ENCODE data around the gene EPC2.

Gene EPC2

GRCh38 chr2:148810081-148810480 is 165.5 kb downstream of the EPC2 start:
- no peak for DNase-seq (ENCODE audit: low spot score)

- peak; percentile 29 for DNase-seq (ENCODE audit: low spot score)
These were observed 167.8 kb downstream of the EPC2 start for GRCh38 chr2:148812306-148812705.

GRCh38 chr2:148813603-148814065 is 169.1 kb downstream of the EPC2 start:
- DNase-seq (ENCODE audit: low spot score), result no peak

GRCh38 chr2:148814143-148814859 is 169.8 kb downstream of the EPC2 start:
- DNase-seq (ENCODE audit: low spot score), result no peak

GRCh38 chr2:148814860-148815419 is 170.4 kb downstream of the EPC2 start:
- no peak for DNase-seq (ENCODE audit: low spot score)

GRCh38 chr2:148816176-148816575 is 171.6 kb downstream of the EPC2 start:
- no peak for DNase-seq (ENCODE audit: low spot score)

- DNase-seq (ENCODE audit: low spot score), result peak; percentile 42
These were observed 172.7 kb downstream of the EPC2 start for GRCh38 chr2:148817210-148817708.

- DNase-seq (ENCODE audit: low spot score), result no peak
These were observed 174.6 kb downstream of the EPC2 start for GRCh38 chr2:148819019-148819585.

- DNase-seq (ENCODE audit: low spot score), result no peak
These were observed 179.6 kb downstream of the EPC2 start for GRCh38 chr2:148824190-148824589.

- no peak for DNase-seq (ENCODE audit: low spot score)
These were observed 182.2 kb downstream of the EPC2 start for GRCh38 chr2:148826791-148827190.

- no peak for DNase-seq (ENCODE audit: low spot score)
These were observed 184.4 kb downstream of the EPC2 start for GRCh38 chr2:148828941-148829340.

GRCh38 chr2:148829618-148830017 is 185.1 kb downstream of the EPC2 start:
- DNase-seq (ENCODE audit: low spot score), result no peak

- DNase-seq (ENCODE audit: low spot score), result no peak
These were observed 188.1 kb downstream of the EPC2 start for GRCh38 chr2:148832637-148833036.
